PC-3 (cell line): Measurements from ENCODE around the gene RTN4. TPM values are rescaled to one million over a fixed set of nuclear protein-coding genes. Genes with fewer than 3 reads are reported as not detected.
A peak's percentile ranks its signal among the peaks of the same experiment; 100 is the strongest.

ENCODE experiments used
- ATAC-seq: fragments of 200-7000 bp; cut with Tn5 transposase; 2 replicates; pipeline ENCODE4 v1.9.1; 2020; ENCODE audit warnings: mild to moderate bottlenecking, moderate library complexity
- BruUV-seq: library from RNA; stranded (reverse); fragments of 400-500 nt; replicated peaks from 2 replicates; lab custom pipeline; 2021; lab: Mats Ljungman, UMichigan
- CTCF ChIA-PET: fragments of 300-600 bp; sonication (Branson Sonifier 250); formaldehyde crosslinking; loops from one replicate; lab custom pipeline; 2022; ENCODE audit warnings: antibody characterized with exemption; lab: Charles Lee
- POLR2A ChIA-PET: fragments of 300-600 bp; sonication (Branson Sonifier 250); formaldehyde crosslinking; loops from one replicate; lab custom pipeline; 2022; ENCODE audit warnings: antibody characterized with exemption; ENCODE audit not compliant: unreplicated experiment; lab: Charles Lee
- DNase-seq: peaks from one replicate; pipeline ENCODE4 v3.0.0-alpha.2; 2015
- H2AFZ ChIP-seq: fragments of 300-600 bp; sonication (generic); 2 replicates; pipeline ENCODE4 v1.6.0; 2016; ENCODE audit warnings: antibody characterized with exemption, low read length
- H3F3A ChIP-seq: fragments of 300-600 bp; sonication (generic); one replicate; pipeline ENCODE4 v1.6.0; 2017; ENCODE audit warnings: antibody characterized with exemption, low read length, control low read depth, mild to moderate bottlenecking; ENCODE audit not compliant: unreplicated experiment
- H3K27ac ChIP-seq: fragments of 300-600 bp; sonication (generic); 2 replicates; pipeline ENCODE4 v1.5.1; 2016; ENCODE audit warnings: mild to moderate bottlenecking, low read length
- H3K27me3 ChIP-seq: fragments of 300-600 bp; sonication (generic); 2 replicates; pipeline ENCODE4 v1.6.1; 2016; ENCODE audit warnings: low read length, mixed read lengths
- H3K36me3 ChIP-seq: fragments of 300-600 bp; sonication (generic); 2 replicates; pipeline ENCODE4 v1.6.1; 2016; ENCODE audit warnings: low read depth, mixed run types, low read length, mixed read lengths
- H3K4me1 ChIP-seq: fragments of 300-600 bp; sonication (generic); 2 replicates; pipeline ENCODE4 v1.5.1; 2016; ENCODE audit warnings: low read length; ENCODE audit not compliant: insufficient read depth
- H3K4me2 ChIP-seq: fragments of 300-600 bp; sonication (generic); 2 replicates; pipeline ENCODE4 v1.6.0; 2016; ENCODE audit warnings: low read length
- H3K4me3 ChIP-seq: fragments of 300-600 bp; sonication (generic); 2 replicates; pipeline ENCODE4 v1.5.1; 2016; ENCODE audit warnings: mild to moderate bottlenecking, low read length, mixed read lengths
- H3K79me2 ChIP-seq: fragments of 300-600 bp; sonication (generic); 2 replicates; pipeline ENCODE4 v1.6.1; 2017; ENCODE audit warnings: low read length, mixed read lengths
- H3K9ac ChIP-seq: fragments of 300-600 bp; sonication (generic); 2 replicates; pipeline ENCODE4 v1.6.0; 2016; ENCODE audit warnings: mild to moderate bottlenecking, low read length
- H3K9me2 ChIP-seq: fragments of 300-600 bp; sonication (generic); replicated peaks from 2 replicates; pipeline ENCODE4 v1.6.1; 2016; ENCODE audit warnings: mixed run types, low read length, mixed read lengths
- H3K9me3 ChIP-seq: fragments of 300-600 bp; sonication (generic); 2 replicates; pipeline ENCODE4 v1.6.1; 2016; ENCODE audit warnings: low read length, mixed read lengths
- H4K20me1 ChIP-seq: fragments of 300-600 bp; sonication (generic); 2 replicates; pipeline ENCODE4 v1.6.1; 2016; ENCODE audit warnings: low read length, mixed read lengths
- CTCF ChIP-seq: fragments of 300-600 bp; sonication (generic); conservative IDR thresholded peaks from 2 replicates; pipeline ENCODE4 v1.5.1; 2017; ENCODE audit warnings: antibody characterized with exemption, low read depth, mild to moderate bottlenecking, low read length
- EZH2 ChIP-seq: fragments of 300-600 bp; sonication (generic); IDR thresholded peaks from one replicate; pipeline ENCODE4 v1.6.1; 2017; ENCODE audit warnings: antibody characterized with exemption, mild to moderate bottlenecking, low read length; ENCODE audit not compliant: unreplicated experiment
- EZH2phosphoT487 ChIP-seq: fragments of 300-600 bp; sonication (generic); IDR thresholded peaks from 2 replicates; pipeline ENCODE4 v1.6.1; 2018; ENCODE audit warnings: mild to moderate bottlenecking, antibody characterized with exemption, low read length, borderline replicate concordance
- intact Hi-C: fragments of 100-400 bp; cut with micrococcal nuclease; formaldehyde crosslinking; loops from 2 replicates; pipeline ENCODE4 v1.9.0; 2023
- total RNA-seq: library from RNA; depleted of rRNA; stranded (reverse); fragments of >200 nt; gene quantifications from 2 replicates; pipeline ENCODE4 v1.2.3, GENCODE V29; 2014

The RTN4 gene
- total RNA-seq, 1 experiment from 2014 or later, result 150 TPM

- Histone ChIP-seq H3K9me3 (no peaks in the 10 kb centered on the region), H3K4me1 (peaks cover 49% of the 10 kb centered on the region), H3F3A (no peaks in the 10 kb centered on the region), H3K27ac (peak overlapping the region; percentile 36), H2AFZ (no peak overlapping the region), H4K20me1 (no peaks in the 10 kb centered on the region), H3K9ac (no peak overlapping the region), H3K36me3 (no peaks in the 10 kb centered on the region), H3K79me2 (no peaks in the 10 kb centered on the region), H3K9me2 (no peaks in the 10 kb centered on the region), H3K4me3 (no peak overlapping the region), H3K4me2 (no peak overlapping the region), H3K27me3 (no peaks in the 10 kb centered on the region)
- no peak for DNase-seq
- no TSS peak for BruUV-seq
- ChIA-PET CTCF (interaction anchor here (1.4 kb wide), 1 partner anchor 56 kb away, joined by 4 read pairs; no protein-coding TSS in a partner anchor), POLR2A (no interaction called here)
- TF ChIP-seq EZH2phosphoT487, result no peak
- TF ChIP-seq EZH2, result no peak
- TF ChIP-seq CTCF, result no peak
- no peak for ATAC-seq
- intact Hi-C loops, result no loop called here
These were observed 94.7 kb downstream of the RTN4 start for GRCh38 chr2:54955358-54956110.

GRCh38 chr2:54954705-54955357 is 95.4 kb downstream of the RTN4 start:
- intact Hi-C loops, result no loop called here
- Histone ChIP-seq H2AFZ (no peak overlapping the region), H3K4me1 (peaks cover 49% of the 10 kb centered on the region), H3K9me2 (no peaks in the 10 kb centered on the region), H3K27me3 (no peaks in the 10 kb centered on the region), H4K20me1 (no peaks in the 10 kb centered on the region), H3K9ac (no peak overlapping the region), H3K4me2 (no peak overlapping the region), H3K79me2 (no peaks in the 10 kb centered on the region), H3K27ac (peak overlapping the region; percentile 94; the same call in 1 of the 2 replicates), H3K36me3 (no peaks in the 10 kb centered on the region), H3F3A (no peaks in the 10 kb centered on the region), H3K9me3 (no peaks in the 10 kb centered on the region), H3K4me3 (no peak overlapping the region)
- DNase-seq (no peak), ATAC-seq (no peak)
- BruUV-seq, result no TSS peak
- POLR2A ChIA-PET, result no interaction called here
- TF ChIP-seq EZH2, result no peak
- CTCF ChIA-PET, result no interaction called here

- Histone ChIP-seq H3K9me2 (no peaks in the 10 kb centered on the region), H3F3A (no peaks in the 10 kb centered on the region), H3K4me3 (no peak overlapping the region), H3K9me3 (no peaks in the 10 kb centered on the region), H3K79me2 (no peaks in the 10 kb centered on the region), H3K4me2 (peak overlapping the region; percentile 68), H3K27me3 (no peaks in the 10 kb centered on the region), H3K27ac (peak overlapping the region; percentile 94), H3K9ac (peak overlapping the region; percentile 72), H4K20me1 (no peaks in the 10 kb centered on the region), H2AFZ (no peak overlapping the region), H3K4me1 (peaks cover 49% of the 10 kb centered on the region), H3K36me3 (no peaks in the 10 kb centered on the region)
- ChIA-PET CTCF (no interaction called here), POLR2A (no interaction called here)
- ATAC-seq, result no peak
- intact Hi-C loops, result no loop called here
- no peak for TF ChIP-seq EZH2phosphoT487
- TF ChIP-seq EZH2, result no peak
- no peak for TF ChIP-seq CTCF
- no peak for DNase-seq
- BruUV-seq, result no TSS peak
These were observed 96.1 kb downstream of the RTN4 start for GRCh38 chr2:54954158-54954557.
